HCT116 (cell line): ENCODE results near the gene PAX8. TPM values are rescaled to one million over a fixed set of nuclear protein-coding genes. Genes with fewer than 3 reads are reported as not detected.

ENCODE experiments used
- ATAC-seq: fragments of 200-7000 bp; cut with Tn5 transposase; 2 replicates; pipeline ENCODE4 v1.9.1; 2020; ENCODE audit warnings: mild to moderate bottlenecking, moderate library complexity
- BruUV-seq: library from RNA; stranded (reverse); fragments of 400-500 nt; replicated peaks from 2 replicates; lab custom pipeline; 2021; lab: Mats Ljungman, UMichigan
- CTCF ChIA-PET: fragments of 300-600 bp; sonication (Branson Sonifier 250); formaldehyde crosslinking; loops from one replicate; lab custom pipeline; 2021; ENCODE audit warnings: antibody characterized with exemption; lab: Charles Lee
- POLR2A ChIA-PET: fragments of 300-600, 350-600 bp; sonication (Branson Sonifier 250); formaldehyde crosslinking; loops from one replicate; lab custom pipeline; 2021; ENCODE audit warnings: antibody characterized with exemption; lab: Charles Lee
- RAD21 ChIA-PET, 2 experiments: fragments of 300-600 bp; sonication (Branson Sonifier 250); formaldehyde crosslinking; loops; one replicate each; lab custom pipeline; 2023; ENCODE audit warnings: low total read pairs in 2 of 2; ENCODE audit not compliant: uncharacterized antibody in 2 of 2, unreplicated experiment in 2 of 2, low non-redundant PET in 1 of 2; lab: Charles Lee
- DNase-seq: peaks from one replicate; pipeline ENCODE4 v3.0.0-alpha.2; 2010; ENCODE audit warnings: low read depth, low spot score
- H2AFZ ChIP-seq: fragments of 200-600 bp; shearing (Covaris generic), sonication (generic); 2 replicates; pipeline ENCODE4 v1.6.1; 2017; ENCODE audit warnings: low read depth, mixed run types, mixed read lengths, antibody characterized with exemption, low read length; ENCODE audit not compliant: poor library complexity, severe bottlenecking
- H3K27ac ChIP-seq: 2 replicates; pipeline ENCODE4 v1.5.1; 2012; ENCODE audit warnings: low read depth, low read length
- H3K27me3 ChIP-seq: fragments of 200-600 bp; sonication (generic); 2 replicates; pipeline ENCODE4 v1.6.1; 2016; ENCODE audit warnings: mixed run types, low read length, mixed read lengths; ENCODE audit not compliant: insufficient read depth
- H3K36me3 ChIP-seq, 2 experiments: fragments of 200-500 bp in 1 of 2; fragments of 200-600 bp in 1 of 2; sonication (Bioruptor generic) in 1 of 2; sonication (generic) in 1 of 2; 2 replicates each; pipeline versions ENCODE4 v1.5.1 to v1.6.1; 2014 to 2016; ENCODE audit warnings: low read length in 2 of 2, inconsistent platforms in 1 of 2, mixed read lengths in 1 of 2, mixed run types in 1 of 2; ENCODE audit not compliant: insufficient read depth in 2 of 2, control insufficient read depth in 1 of 2
- H3K4me1 ChIP-seq, 2 experiments: fragments of 200-600 bp in 1 of 2; sonication (generic) in 1 of 2; 2 replicates each; pipeline versions ENCODE4 v1.5.1 to v1.6.1; 2012 to 2017; ENCODE audit warnings: low read length in 2 of 2, inconsistent platforms in 1 of 2, mild to moderate bottlenecking in 1 of 2, mixed read lengths in 1 of 2, mixed run types in 1 of 2, moderate library complexity in 1 of 2; ENCODE audit not compliant: insufficient read depth in 2 of 2, control insufficient read depth in 1 of 2
- H3K4me2 ChIP-seq: fragments of 200-600 bp; sonication (generic); 2 replicates; pipeline ENCODE4 v1.6.1; 2017; ENCODE audit warnings: mixed run types, low read length, mixed read lengths
- H3K4me3 ChIP-seq, 2 experiments: fragments of 200-600 bp in 1 of 2; sonication (generic) in 1 of 2; replicated peaks in 1 of 2; 2 replicates each; pipeline ENCODE4 v1.5.1; 2011 to 2016; ENCODE audit warnings: low read length in 2 of 2, control low read depth in 1 of 2, low read depth in 1 of 2, mild to moderate bottlenecking in 1 of 2, mixed read lengths in 1 of 2, mixed run types in 1 of 2
- H3K79me2 ChIP-seq: fragments of 200-600 bp; sonication (generic); 2 replicates; pipeline ENCODE4 v1.6.1; 2017; ENCODE audit warnings: mild to moderate bottlenecking, mixed run types, low read length, moderate library complexity, mixed read lengths; ENCODE audit not compliant: insufficient read depth
- H3K9ac ChIP-seq: fragments of 200-600 bp; sonication (generic); 2 replicates; pipeline ENCODE4 v1.6.1; 2016; ENCODE audit warnings: low read length, mixed read lengths
- H3K9me2 ChIP-seq: fragments of 200-600 bp; sonication (generic), shearing (Covaris generic); 2 replicates; pipeline ENCODE4 v1.6.1; 2017; ENCODE audit warnings: mixed run types, mild to moderate bottlenecking, moderate library complexity; ENCODE audit not compliant: insufficient read depth
- H3K9me3 ChIP-seq, 2 experiments: fragments of 200-500 bp in 1 of 2; fragments of 200-600 bp in 1 of 2; sonication (Bioruptor generic) in 1 of 2; sonication (generic) in 1 of 2; 2 replicates each; pipeline ENCODE4 v1.6.1; 2014 to 2017; ENCODE audit warnings: low read length in 2 of 2, mixed read lengths in 2 of 2, inconsistent platforms in 1 of 2, low read depth in 1 of 2, mild to moderate bottlenecking in 1 of 2, mixed run types in 1 of 2, moderate library complexity in 1 of 2; ENCODE audit not compliant: control insufficient read depth in 1 of 2, insufficient read depth in 1 of 2
- H4K20me1 ChIP-seq: fragments of 200-600 bp; sonication (generic), shearing (Covaris generic); 2 replicates; pipeline ENCODE4 v1.6.1; 2017; ENCODE audit warnings: mixed run types, mild to moderate bottlenecking, moderate library complexity; ENCODE audit not compliant: insufficient read depth
- CBX3 ChIP-seq: IDR thresholded peaks from 2 replicates; pipeline ENCODE4 v1.6.1; 2012; ENCODE audit warnings: low read depth
- CTCF ChIP-seq, 3 experiments: fragments of 200-600 bp in 1 of 3; sonication (generic) in 1 of 3; IDR thresholded peaks in 2 of 3; conservative IDR thresholded peaks in 1 of 3; 2 replicates each; pipeline ENCODE4 v1.5.1; 2012 to 2017; ENCODE audit warnings: low read depth in 2 of 3, low read length in 2 of 3, antibody characterized with exemption in 1 of 3, borderline replicate concordance in 1 of 3, control low read depth in 1 of 3, mild to moderate bottlenecking in 1 of 3, mixed read lengths in 1 of 3, mixed run types in 1 of 3, moderate library complexity in 1 of 3; ENCODE audit not compliant: insufficient read depth in 1 of 3
- EGR1 ChIP-seq: IDR thresholded peaks from 2 replicates; pipeline ENCODE4 v1.6.1; 2012; ENCODE audit warnings: low read depth
- EZH2 ChIP-seq: fragments of 200-600 bp; sonication (generic); IDR thresholded peaks from 2 replicates; pipeline ENCODE4 v1.6.1; 2017; ENCODE audit warnings: antibody characterized with exemption, mixed run types
- EZH2phosphoT487 ChIP-seq: fragments of 200-600 bp; IDR thresholded peaks from 2 replicates; pipeline ENCODE4 v1.6.1; 2018; ENCODE audit warnings: antibody characterized with exemption, borderline replicate concordance
- MAX ChIP-seq: IDR thresholded peaks from 2 replicates; pipeline ENCODE4 v1.6.1; 2012
- POLR2AphosphoS5 ChIP-seq: IDR thresholded peaks from 2 replicates; pipeline ENCODE4 v1.6.1; 2011; ENCODE audit warnings: mild to moderate bottlenecking, low read depth, low read length, moderate library complexity
- RAD21 ChIP-seq: IDR thresholded peaks from 2 replicates; pipeline ENCODE4 v1.6.1; 2012; ENCODE audit warnings: low read depth, mild to moderate bottlenecking
- SP1 ChIP-seq: IDR thresholded peaks from 2 replicates; pipeline ENCODE4 v1.6.1; 2012; ENCODE audit warnings: low read depth
- SRF ChIP-seq: IDR thresholded peaks from 2 replicates; pipeline ENCODE4 v1.6.1; 2012; ENCODE audit warnings: low read depth
- YY1 ChIP-seq: IDR thresholded peaks from 2 replicates; pipeline ENCODE4 v1.6.1; 2011; ENCODE audit warnings: low read length, low read depth, moderate library complexity, mild to moderate bottlenecking; ENCODE audit not compliant: insufficient replicate concordance; ENCODE audit errors: extremely low read depth
- ZFX ChIP-seq: fragments of 450-650 bp; IDR thresholded peaks from 2 replicates; pipeline ENCODE4 v1.6.1; 2017
- ZNF274 ChIP-seq: fragments of 200-500 bp; sonication (Bioruptor generic); IDR thresholded peaks from 2 replicates; pipeline ENCODE4 v1.6.1; 2014; ENCODE audit warnings: mild to moderate bottlenecking, low read depth, low read length, inconsistent platforms
- intact Hi-C: fragments of 100-400 bp; cut with micrococcal nuclease; formaldehyde crosslinking; loops from 2 replicates; pipeline ENCODE4 v1.10.0; 2022
- total RNA-seq: library from RNA; stranded (reverse); gene quantifications from one replicate; pipeline ENCODE4 v1.2.1, GENCODE V29; 2021; ENCODE audit not compliant: unreplicated experiment

PAX8 gene
- total RNA-seq, 1 experiment from 2014 or later, result 4.4 TPM

- H3K79me2 ChIP-seq, result no peaks in the 10 kb centered on the region
- BruUV-seq, result no TSS peak
- H3K36me3 ChIP-seq, result no peaks in the 10 kb centered on the region; a peak in 1 of 4 replicates
- no peaks in the 10 kb centered on the region for H3K27me3 ChIP-seq
- H3K9me3 ChIP-seq, result no peaks in the 10 kb centered on the region
- H3K9ac ChIP-seq, result no peak overlapping the region
- H3K4me3 ChIP-seq, result no peak overlapping the region
- peak overlapping the region; percentile 92 for H3K4me2 ChIP-seq
- H3K27ac ChIP-seq, result peak overlapping the region; percentile 93; the same call in 1 of the 2 replicates
- RAD21 ChIA-PET, result no interaction called here
- DNase-seq, result no peak
- H4K20me1 ChIP-seq, result no peaks in the 10 kb centered on the region
- no peak overlapping the region for H2AFZ ChIP-seq
- intact Hi-C loops, result loop anchor here (5.0 kb wide), 1 partner anchor 192 kb away; no protein-coding TSS in a partner anchor
- POLR2A ChIA-PET, result interaction anchor here (2.3 kb wide), 1 partner anchor 63 kb away, joined by 11 read pairs; no protein-coding TSS in a partner anchor
- TF ChIP-seq CTCF (IDR thresholded peaks at IDR 0.05 in 2 of 3, conservative IDR thresholded peaks at IDR 0.05 in 1 of 3; ENCODE audit: borderline replicate concordance in 1 of 3, insufficient read depth in 1 of 3, low read depth in 2 of 3, low read length in 2 of 3) (peak; percentile 41 to 71 (median 53); a peak in 5 of 6 replicates), ZNF274 (no peak)
- peak; percentile 14; the same call in 1 of the 2 replicates for ATAC-seq
- H3K9me2 ChIP-seq, result no peaks in the 10 kb centered on the region
- H3K4me1 ChIP-seq, result peaks cover 16 to 40% of the 10 kb centered on the region in 2 experiments
- CTCF ChIA-PET, result interaction anchor here (0.8 to 4.1 kb wide), 8 partner anchors 11 to 170 kb away, joined by 3 to 103 read pairs (median 10); no protein-coding TSS in a partner anchor
These were observed 78.5 kb downstream of the PAX8 start for GRCh38 chr2:113200236-113200635.

GRCh38 chr2:113198790-113199612 is 79.7 kb downstream of the PAX8 start:
- Histone ChIP-seq H4K20me1 (no peaks in the 10 kb centered on the region), H3K9me2 (no peaks in the 10 kb centered on the region), H3K4me2 (peak overlapping the region; percentile 92), H3K4me1 (peaks cover 12 to 34% of the 10 kb centered on the region in 2 experiments), H3K79me2 (no peaks in the 10 kb centered on the region), H3K9me3 (no peaks in the 10 kb centered on the region), H3K27me3 (no peaks in the 10 kb centered on the region), H2AFZ (no peak overlapping the region), H3K9ac (peak overlapping the region; percentile 57), H3K36me3 (no peaks in the 10 kb centered on the region; a peak in 1 of 4 replicates), H3K4me3 (peak overlapping the region; percentile 50 to 69), H3K27ac (peak overlapping the region; percentile 93)
- intact Hi-C loops, result loop anchor here (1.0 to 5.0 kb wide), 4 partner anchors 36 to 119 kb away; no protein-coding TSS in a partner anchor
- no TSS peak for BruUV-seq
- CTCF ChIA-PET, result interaction anchor here (0.6 to 4.1 kb wide), 31 partner anchors 12 to 257 kb away, joined by 3 to 103 read pairs (median 4); no protein-coding TSS in a partner anchor
- peak; percentile 86 for ATAC-seq
- RAD21 ChIA-PET, result interaction anchor here (0.6 to 1.3 kb wide), 7 partner anchors 36 to 182 kb away, joined by 3 to 12 read pairs (median 3); no protein-coding TSS in a partner anchor
- DNase-seq, result peak; percentile 71
- POLR2A ChIA-PET, result interaction anchor here (0.5 to 2.3 kb wide), 10 partner anchors 21 to 706 kb away, joined by 3 to 11 read pairs (median 6); no protein-coding TSS in a partner anchor
- TF ChIP-seq ZFX, result peak; percentile 67; the same call in 1 of the 2 replicates
- peak; percentile 72; the same call in 1 of the 2 replicates for TF ChIP-seq POLR2AphosphoS5
- TF ChIP-seq RAD21, result peak; percentile 80
- TF ChIP-seq EGR1, result no peak
- TF ChIP-seq EZH2, result no peak
- no peak for TF ChIP-seq SRF
- peak; percentile 58; the same call in 1 of the 2 replicates for TF ChIP-seq CBX3
- peak; percentile 4 for TF ChIP-seq YY1
- no peak; the same call in 1 of the 2 replicates for TF ChIP-seq SP1
- TF ChIP-seq MAX, result peak; percentile 96
- TF ChIP-seq EZH2phosphoT487, result no peak
